Liver (tissue), 9 donors: ENCODE data around the gene OR6K3. TPM values are rescaled to one million over a fixed set of nuclear protein-coding genes. Genes with fewer than 3 reads are reported as not detected.

ENCODE experiments used
- DNase-seq: peaks from one replicate; pipeline ENCODE4 v3.0.0-alpha.2; 2017; ENCODE audit warnings: low spot score
- H3K27ac ChIP-seq, 2 donors: one replicate each; pipeline ENCODE4 v1.7.0; 2013; ENCODE audit warnings: inconsistent platforms in 2 of 2, low read length in 2 of 2, control low read depth in 1 of 2, low read depth in 1 of 2, mild to moderate bottlenecking in 1 of 2
- H3K27me3 ChIP-seq, 4 donors: one replicate each; pipeline versions ENCODE4 v1.6.1 to v1.7.0; 2013; ENCODE audit warnings: low read length in 3 of 4, inconsistent platforms in 1 of 4, mild to moderate bottlenecking in 1 of 4, moderate library complexity in 1 of 4; ENCODE audit not compliant: control insufficient read depth in 4 of 4, insufficient read depth in 4 of 4
- H3K36me3 ChIP-seq, 4 donors: one replicate each; pipeline versions ENCODE4 v1.6.1 to v1.7.0; 2013; ENCODE audit warnings: low read length in 3 of 4, mild to moderate bottlenecking in 3 of 4, low read depth in 1 of 4, moderate library complexity in 1 of 4; ENCODE audit not compliant: control insufficient read depth in 4 of 4, insufficient read depth in 3 of 4
- H3K4me1 ChIP-seq, 4 donors: one replicate each; pipeline versions ENCODE4 v1.6.1 to v1.7.0; 2013; ENCODE audit warnings: low read length in 3 of 4, mild to moderate bottlenecking in 3 of 4, moderate library complexity in 1 of 4; ENCODE audit not compliant: control insufficient read depth in 4 of 4, insufficient read depth in 4 of 4
- H3K4me3 ChIP-seq, 3 donors: one replicate each; pipeline versions ENCODE4 v1.6.1 to v1.7.0; 2013; ENCODE audit warnings: low read length in 3 of 3, control low read depth in 1 of 3, low read depth in 1 of 3, mild to moderate bottlenecking in 1 of 3
- H3K9ac ChIP-seq, 2 donors: one replicate each; pipeline ENCODE4 v1.7.0; 2013; ENCODE audit warnings: low read length in 2 of 2, mild to moderate bottlenecking in 2 of 2, moderate library complexity in 2 of 2, control low read depth in 1 of 2, low read depth in 1 of 2
- H3K9me3 ChIP-seq, 4 donors: one replicate each; pipeline versions ENCODE4 v1.6.1 to v1.7.0; 2013; ENCODE audit warnings: low read length in 3 of 4; ENCODE audit not compliant: control insufficient read depth in 4 of 4
- ATF3 ChIP-seq: IDR thresholded peaks from 2 replicates; pipeline ENCODE4 v1.6.1; 2016; ENCODE audit warnings: antibody characterized with exemption
- FOXA2 ChIP-seq: IDR thresholded peaks from 2 replicates; pipeline ENCODE4 v1.6.1; 2016; ENCODE audit warnings: antibody characterized with exemption
- GABPA ChIP-seq, 2 donors: IDR thresholded peaks in 1 of 2; conservative IDR thresholded peaks in 1 of 2; 2 replicates each; pipeline ENCODE4 v1.6.1; 2016; ENCODE audit warnings: antibody characterized with exemption in 2 of 2, mild to moderate bottlenecking in 1 of 2, moderate library complexity in 1 of 2
- HNF4A ChIP-seq, 2 donors: conservative IDR thresholded peaks; 2 replicates each; pipeline ENCODE4 v1.6.1; 2016; ENCODE audit warnings: antibody characterized with exemption in 2 of 2, mild to moderate bottlenecking in 2 of 2
- HNF4G ChIP-seq: IDR thresholded peaks from 2 replicates; pipeline ENCODE4 v1.6.1; 2016; ENCODE audit warnings: antibody characterized with exemption
- JUND ChIP-seq, 2 donors: IDR thresholded peaks; 2 replicates each; pipeline ENCODE4 v1.6.1; 2016; ENCODE audit warnings: antibody characterized with exemption in 2 of 2
- NR2F2 ChIP-seq: IDR thresholded peaks from 2 replicates; pipeline ENCODE4 v1.6.1; 2016; ENCODE audit warnings: antibody characterized with exemption
- RAD21 ChIP-seq, 2 donors: IDR thresholded peaks; 2 replicates each; pipeline ENCODE4 v1.6.1; 2016; ENCODE audit warnings: antibody characterized with exemption in 2 of 2, mild to moderate bottlenecking in 2 of 2
- RXRA ChIP-seq, 2 donors: IDR thresholded peaks; 2 replicates each; pipeline ENCODE4 v1.6.1; 2017 to 2018; ENCODE audit warnings: antibody characterized with exemption in 2 of 2, mild to moderate bottlenecking in 1 of 2
- SP1 ChIP-seq: IDR thresholded peaks from 2 replicates; pipeline ENCODE4 v1.6.1; 2018; ENCODE audit warnings: antibody characterized with exemption, mild to moderate bottlenecking
- TAF1 ChIP-seq: conservative IDR thresholded peaks from 2 replicates; pipeline ENCODE4 v1.6.1; 2016; ENCODE audit warnings: antibody characterized with exemption, mild to moderate bottlenecking
- YY1 ChIP-seq: IDR thresholded peaks from 2 replicates; pipeline ENCODE4 v1.6.1; 2016; ENCODE audit warnings: antibody characterized with exemption, mild to moderate bottlenecking
- ZBTB33 ChIP-seq: IDR thresholded peaks from 2 replicates; pipeline ENCODE4 v1.6.1; 2016; ENCODE audit warnings: antibody characterized with exemption
- WGBS: extraction: QIAGEN DNeasy Blood & Tissue Kit; methylation state at CpG from one replicate; pipeline ENCODE4 v1.1.7; 2013; 5-methylcytosine and 5-hydroxymethylcytosine counted together
- polyA plus RNA-seq, 2 donors: library from polyadenylated mRNA; stranded (reverse) in 1 of 2; unstranded in 1 of 2; fragments of 200-250 nt in 1 of 2; fragments of >200 nt in 1 of 2; fragmentation: Nextera tagmentation in 1 of 2; extraction: Ambion mirVana in 1 of 2; gene quantifications; one replicate each; pipeline versions ENCODE4 v1.2.1 to v1.2.3, GENCODE V29; 2013 to 2015
- total RNA-seq, 2 donors: library from RNA; depleted of rRNA; stranded (reverse); fragments of >200 nt; gene quantifications; one replicate each; pipeline ENCODE4 v1.2.3, GENCODE V29; 2014
- donor health status: healthy.
- donor health status: healthy.
- donor health status: healthy.
- donor health status: healthy.
- donor health status: healthy.

The OR6K3 gene
- total RNA-seq: under 1 TPM in 1 of 2 donors, not detected in 1; 0.19 TPM
- not detected for polyA plus RNA-seq

GRCh38 chr1:158720620-158721019 is at the start of gene OR6K3:
Gene OR6K3, minus strand, starts transcription at chr1:158720720. Its CDS starts 2,605 bp downstream, at chr1:158718115.
- no peak within 1 kb of the TSS for H3K4me3 ChIP-seq
- TF ChIP-seq FOXA2: no peak
- no peak for DNase-seq
- H3K27me3 ChIP-seq: peaks cover 0 to 3% (median 0%) of the 10 kb centered on the region in 4 donors
- H3K9ac ChIP-seq: no peak within 1 kb of the TSS
- H3K4me1 ChIP-seq: no peaks in the 10 kb centered on the region
- H3K9me3 ChIP-seq: no peaks in the 10 kb centered on the region
- no peak within 1 kb of the TSS for H3K27ac ChIP-seq
- WGBS: 64% methylated on average over 2 of the region's 2 CpGs
- H3K36me3 ChIP-seq: no peaks in the 10 kb centered on the region

GRCh38 chr1:158754420-158754819 is 33.9 kb upstream of the OR6K3 start, which contains the start of gene OR6K6:
Gene OR6K6, plus strand, starts transcription at chr1:158754720. Its CDS starts 168 bp downstream, at chr1:158754888.
- DNase-seq: no peak
- H3K27me3 ChIP-seq: no peaks in the 10 kb centered on the region
- H3K9ac ChIP-seq: no peak within 1 kb of the TSS
- H3K27ac ChIP-seq: no peak within 1 kb of the TSS
- H3K9me3 ChIP-seq: peaks cover 0 to 2% (median 0%) of the 10 kb centered on the region in 4 donors
- H3K4me1 ChIP-seq: no peaks in the 10 kb centered on the region
- H3K4me3 ChIP-seq: no peak within 1 kb of the TSS
- no peaks in the 10 kb centered on the region for H3K36me3 ChIP-seq
- 78% methylated on average over 2 of the region's 2 CpGs for WGBS
- TF ChIP-seq HNF4G: no peak
- TF ChIP-seq HNF4A (conservative IDR thresholded peaks at IDR 0.05): no peak
- no peak for TF ChIP-seq NR2F2

- peaks cover 0 to 2% (median 0%) of the 10 kb centered on the region in 4 donors for H3K9me3 ChIP-seq
- no peaks in the 10 kb centered on the region for H3K4me1 ChIP-seq
- H3K4me3 ChIP-seq: no peak overlapping the region
- no peak overlapping the region for H3K27ac ChIP-seq
- TF ChIP-seq YY1: no peak
- TF ChIP-seq HNF4G: no peak
- TF ChIP-seq SP1: no peak
- TF ChIP-seq TAF1: no peak
- no peak for TF ChIP-seq ZBTB33
- no peak for TF ChIP-seq ATF3
- no peak for TF ChIP-seq RXRA (IDR thresholded peaks at IDR 0.05)
- no peak for TF ChIP-seq RAD21 (IDR thresholded peaks at IDR 0.05)
- TF ChIP-seq FOXA2: no peak
- TF ChIP-seq GABPA (IDR thresholded peaks at IDR 0.05 in 1 of 2, conservative IDR thresholded peaks at IDR 0.05 in 1 of 2): no peak
- no peak for TF ChIP-seq JUND (IDR thresholded peaks at IDR 0.05)
- H3K36me3 ChIP-seq: no peaks in the 10 kb centered on the region
- WGBS: 85% methylated on average over 9 of the region's 9 CpGs
- no peak for DNase-seq
- no peak overlapping the region for H3K9ac ChIP-seq
- peaks cover 0 to under 1% (median 0%) of the 10 kb centered on the region in 4 donors for H3K27me3 ChIP-seq
These were observed 31.7 kb upstream of the OR6K3 start for GRCh38 chr1:158752155-158752712.
